Tibial nerve (tissue), 4 donors: ENCODE measurements around the gene C1QL2. TPM values are rescaled to one million over a fixed set of nuclear protein-coding genes. Genes with fewer than 3 reads are reported as not detected.

Source experiments
- DNase-seq, 2 donors: peaks; one replicate each; pipeline ENCODE4 v3.0.0-alpha.2; 2019; ENCODE audit warnings: low spot score in 2 of 2
- H3K27ac ChIP-seq, 4 donors: fragments of 200-600 bp; sonication (generic) in 3 of 4; one replicate each; pipeline ENCODE4 v1.5.1; 2017 to 2019; ENCODE audit warnings: mild to moderate bottlenecking in 1 of 4
- H3K27me3 ChIP-seq, 2 donors: fragments of 200-600 bp; sonication (generic) in 1 of 2; one replicate each; pipeline versions ENCODE4 v1.5.1 to v1.6.0; 2017 to 2019
- H3K36me3 ChIP-seq, 3 donors: fragments of 200-600 bp; sonication (generic); one replicate each; pipeline ENCODE4 v1.5.1; 2018 to 2019
- H3K4me1 ChIP-seq, 4 donors: fragments of 200-600 bp; sonication (generic) in 3 of 4; one replicate each; pipeline ENCODE4 v1.5.1; 2017 to 2019
- H3K4me3 ChIP-seq, 4 donors: fragments of 200-600 bp; sonication (generic) in 3 of 4; one replicate each; pipeline ENCODE4 v1.5.1; 2017 to 2019; ENCODE audit warnings: mild to moderate bottlenecking in 1 of 4, moderate library complexity in 1 of 4
- H3K9me3 ChIP-seq, 4 donors: fragments of 200-600 bp; sonication (generic) in 3 of 4; one replicate each; pipeline ENCODE4 v1.5.1; 2017 to 2019
- CTCF ChIP-seq, 5 experiments: fragments of 200-600 bp in 3 of 5; fragments of 450-650 bp in 2 of 5; sonication (generic) in 3 of 5; IDR thresholded peaks; one replicate each; pipeline ENCODE4 v1.5.1; 2016 to 2019; ENCODE audit warnings: antibody characterized with exemption in 5 of 5, mild to moderate bottlenecking in 3 of 5, moderate library complexity in 2 of 5
- EP300 ChIP-seq, 2 donors: sonication (generic); formaldehyde crosslinking; IDR thresholded peaks; one replicate each; pipeline ENCODE4 v1.6.1; 2017; ENCODE audit warnings: antibody characterized with exemption in 2 of 2, mild to moderate bottlenecking in 1 of 2
- POLR2A ChIP-seq, 2 donors: fragments of 450-650 bp; IDR thresholded peaks; one replicate each; pipeline ENCODE4 v1.6.1; 2017; ENCODE audit warnings: antibody characterized with exemption in 2 of 2, mild to moderate bottlenecking in 2 of 2, moderate library complexity in 2 of 2
- WGBS, 2 donors: methylation state at CpG; one replicate each; pipeline ENCODE4 v1.1.5; 2018; 5-methylcytosine and 5-hydroxymethylcytosine counted together
- total RNA-seq, 4 donors: library from RNA; depleted of rRNA; stranded (reverse); fragments of >200 nt; gene quantifications; one replicate each; pipeline ENCODE4 v1.1.0, GENCODE V29; 2016

C1QL2 gene
- total RNA-seq, 4 donors from 2014 or later, result not detected

- 54% methylated on average over 10 of the region's 10 CpGs for WGBS, 2 donors
- TF ChIP-seq POLR2A (IDR thresholded peaks at IDR 0.05) (no peak), CTCF (IDR thresholded peaks at IDR 0.05) (no peak)
- Histone ChIP-seq H3K4me3 (no peak overlapping the region), H3K27ac (no peak overlapping the region), H3K27me3 (no peaks in the 10 kb centered on the region), H3K4me1 (no peaks in the 10 kb centered on the region), H3K9me3 (peaks cover 0 to 20% (median 0%) of the 10 kb centered on the region in 4 donors), H3K36me3 (no peaks in the 10 kb centered on the region)
- DNase-seq, result no peak
These were observed 45.6 kb downstream of the C1QL2 start for GRCh38 chr2:119112770-119113488.

- WGBS, 2 donors, result 47 to 61% methylated on average over 2 to 3 of the region's 3 CpGs
These were observed 46.3 kb downstream of the C1QL2 start for GRCh38 chr2:119112230-119112629.

DNA sequence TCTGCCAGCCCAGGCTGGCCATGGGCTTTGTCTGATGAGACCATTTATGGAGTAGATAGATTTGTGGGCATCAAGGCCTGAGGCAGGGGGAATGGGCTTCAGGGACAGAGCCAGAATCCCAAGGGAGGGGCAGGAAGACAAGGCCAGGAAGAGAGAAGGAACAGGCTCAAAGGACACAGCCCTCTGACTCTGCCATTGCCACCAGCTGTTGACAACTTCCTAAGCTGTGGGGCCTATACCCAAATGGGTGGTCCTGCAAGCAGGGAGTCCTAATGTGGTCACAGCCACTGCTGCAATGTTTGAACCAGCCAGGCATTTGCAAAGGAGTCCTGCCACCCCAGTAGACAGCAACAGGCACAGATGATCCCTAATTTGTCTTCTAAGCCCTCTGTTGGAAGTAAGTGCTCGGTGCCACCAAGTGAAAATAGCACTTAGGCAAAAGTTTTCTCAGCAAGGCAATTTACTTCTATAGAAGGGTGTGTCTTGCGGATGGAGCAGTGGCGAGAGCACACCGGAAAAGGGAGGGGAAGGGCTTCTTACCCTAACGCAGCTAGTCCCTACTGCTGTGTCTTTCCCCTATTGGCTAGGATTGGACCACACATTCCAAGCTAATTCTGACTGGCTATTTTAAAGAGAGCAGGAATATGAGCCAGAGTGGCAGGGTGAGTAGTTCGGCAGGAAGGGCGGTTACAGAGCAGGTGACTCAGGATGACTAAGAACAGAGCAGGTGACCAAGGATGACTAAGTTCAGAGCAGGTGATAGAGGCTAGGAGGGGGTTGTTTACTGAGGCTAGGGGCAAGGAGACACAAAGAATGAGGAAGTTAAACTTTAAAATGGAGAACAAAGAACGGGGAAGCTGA is 47.2 kb downstream of the C1QL2 start:
- 83 to 84% methylated on average over 8 of the region's 8 CpGs for WGBS, 2 donors
- DNase-seq, result no peak

More at GRCh38 chr2:119112230-119112629, 46.3 kb downstream of the C1QL2 start:
- no peak for DNase-seq
- Histone ChIP-seq H3K4me3 (no peak overlapping the region), H3K27me3 (no peaks in the 10 kb centered on the region), H3K4me1 (no peaks in the 10 kb centered on the region), H3K9me3 (peaks cover 0 to 20% (median 0%) of the 10 kb centered on the region in 4 donors), H3K27ac (no peak overlapping the region), H3K36me3 (no peaks in the 10 kb centered on the region)
- TF ChIP-seq EP300 (IDR thresholded peaks at IDR 0.05) (no peak), CTCF (IDR thresholded peaks at IDR 0.05) (no peak), POLR2A (IDR thresholded peaks at IDR 0.05) (no peak)

GRCh38 chr2:119109866-119110265 is 48.7 kb downstream of the C1QL2 start:
- 41 to 43% methylated on average over 3 of the region's 3 CpGs for WGBS, 2 donors
- H3K4me1 ChIP-seq, result no peaks in the 10 kb centered on the region
- no peak overlapping the region for H3K27ac ChIP-seq
- peaks cover 0 to 22% (median 0%) of the 10 kb centered on the region in 4 donors for H3K9me3 ChIP-seq
- DNase-seq, result no peak
- H3K27me3 ChIP-seq, result no peaks in the 10 kb centered on the region
- H3K4me3 ChIP-seq, result no peak overlapping the region
- no peak for TF ChIP-seq CTCF (IDR thresholded peaks at IDR 0.05)
- TF ChIP-seq EP300 (IDR thresholded peaks at IDR 0.05), result no peak
- no peak for TF ChIP-seq POLR2A (IDR thresholded peaks at IDR 0.05)
- no peaks in the 10 kb centered on the region for H3K36me3 ChIP-seq

More for the DNA sequence above, 47.2 kb downstream of the C1QL2 start:
- Histone ChIP-seq H3K27ac (no peak overlapping the region), H3K4me3 (no peak overlapping the region), H3K9me3 (peaks cover 0 to 20% (median 0%) of the 10 kb centered on the region in 4 donors), H3K27me3 (no peaks in the 10 kb centered on the region), H3K4me1 (no peaks in the 10 kb centered on the region), H3K36me3 (no peaks in the 10 kb centered on the region)
- no peak for TF ChIP-seq POLR2A (IDR thresholded peaks at IDR 0.05)
- no peak for TF ChIP-seq CTCF (IDR thresholded peaks at IDR 0.05)
- TF ChIP-seq EP300 (IDR thresholded peaks at IDR 0.05), result no peak

DNA sequence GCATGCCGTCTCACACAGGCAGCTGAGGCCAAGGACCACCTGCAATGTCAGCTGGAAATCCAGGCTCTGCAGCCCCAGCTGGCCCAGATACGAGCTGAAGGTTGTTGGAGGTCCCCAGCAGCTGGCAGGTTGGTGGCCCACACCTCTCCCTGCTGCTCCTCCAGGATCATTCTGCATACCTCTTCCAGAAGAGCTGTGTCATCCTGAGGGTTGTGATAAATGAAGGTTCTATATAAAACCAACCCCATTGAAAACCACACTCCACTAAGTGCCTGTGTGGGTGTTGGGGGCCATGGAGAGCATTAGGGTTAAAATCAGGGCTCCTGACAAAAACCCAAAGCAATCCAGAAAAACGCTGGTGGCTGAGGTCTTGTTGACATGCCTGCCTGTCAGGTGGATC is 50.4 kb downstream of the C1QL2 start:
- H3K36me3 ChIP-seq, result no peaks in the 10 kb centered on the region
- DNase-seq, result no peak
- H3K27me3 ChIP-seq, result no peaks in the 10 kb centered on the region
- peaks cover 0 to 34% (median 0%) of the 10 kb centered on the region in 4 donors for H3K9me3 ChIP-seq
- WGBS, 2 donors, result 59 to 62% methylated on average over 3 of the region's 3 CpGs
- TF ChIP-seq POLR2A (IDR thresholded peaks at IDR 0.05) (no peak), CTCF (IDR thresholded peaks at IDR 0.05) (no peak), EP300 (IDR thresholded peaks at IDR 0.05) (no peak)
- H3K4me3 ChIP-seq, result no peak overlapping the region
- no peak overlapping the region for H3K27ac ChIP-seq
- no peaks in the 10 kb centered on the region for H3K4me1 ChIP-seq
